HG03066 (cell line): Measurements from ENCODE around the gene ECSCR.

ENCODE experiments used
- ATAC-seq: cut with Tn5 transposase; IDR thresholded peaks from one replicate; pipeline ENCODE4 v1.9.1; 2021; ENCODE audit warnings: low read depth; ENCODE audit not compliant: unreplicated experiment

The ECSCR gene

DNA sequence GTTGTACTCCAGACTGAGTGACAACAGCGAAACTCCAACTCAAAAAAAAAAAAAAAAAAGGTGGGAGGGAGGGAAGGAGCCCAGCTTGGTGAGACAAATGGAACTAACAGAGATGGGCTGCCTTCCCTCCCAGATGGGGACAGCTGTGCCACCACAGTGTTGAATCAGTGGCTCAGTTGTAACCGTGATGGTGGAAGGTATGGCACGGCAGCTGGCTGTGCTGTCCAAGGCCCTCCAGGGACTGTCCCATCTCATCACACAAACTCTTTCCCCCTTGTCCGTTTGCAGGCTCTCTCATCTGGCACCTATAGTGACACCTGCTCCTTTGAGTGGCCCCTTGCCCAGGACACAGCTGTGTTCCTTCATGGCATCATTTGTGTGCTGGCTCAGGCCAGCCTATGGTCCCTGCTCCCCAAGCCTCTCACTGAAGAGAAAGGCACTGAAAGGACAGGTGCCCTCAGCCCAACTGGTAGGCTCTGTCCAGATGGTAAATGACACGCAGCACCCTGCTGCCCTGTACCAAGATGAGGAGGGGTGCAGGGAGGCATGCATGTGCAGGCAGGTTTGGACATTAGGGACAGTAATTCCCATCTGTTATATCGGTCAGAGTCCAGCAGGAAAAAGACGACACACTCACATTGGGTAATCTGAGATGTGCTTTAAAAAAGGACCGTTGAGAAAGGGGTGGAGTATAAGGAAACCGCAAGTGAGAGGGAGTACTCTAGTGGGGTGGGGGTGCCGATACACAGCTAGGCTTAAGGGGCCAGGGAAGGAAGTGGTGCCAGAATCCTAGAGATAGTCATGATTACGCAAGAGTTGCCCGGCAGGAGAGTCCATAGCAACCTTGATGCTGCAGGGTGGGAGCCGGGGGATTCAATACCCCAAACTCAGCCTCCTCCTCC lies 12.6 kb upstream of the ECSCR start:
- no peak for ATAC-seq

- no peak for ATAC-seq
Observed at GRCh38 chr5:139473565-139473964, 11.0 kb upstream of the ECSCR start.

DNA sequence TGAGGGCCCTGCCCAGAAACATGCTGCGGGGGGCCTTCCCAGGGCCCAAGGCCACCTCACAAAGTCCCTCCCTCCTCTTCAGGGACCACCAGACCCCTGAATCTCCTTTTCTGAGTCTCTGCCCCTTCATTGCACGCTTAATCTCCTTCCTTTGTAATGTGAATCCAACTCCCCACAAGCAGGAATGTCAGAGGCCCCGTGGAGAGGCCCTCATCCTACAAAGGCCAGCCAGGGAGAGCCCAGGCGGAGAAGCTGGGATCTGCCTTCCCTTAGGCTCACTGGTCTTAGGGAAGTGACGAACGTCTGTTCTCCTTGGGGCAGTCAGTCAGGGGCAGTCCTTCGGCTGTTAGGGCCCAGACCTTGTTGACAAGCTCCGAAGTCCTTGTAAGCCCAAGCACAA lies 10.6 kb upstream of the ECSCR start:
- ATAC-seq: no peak

DNA sequence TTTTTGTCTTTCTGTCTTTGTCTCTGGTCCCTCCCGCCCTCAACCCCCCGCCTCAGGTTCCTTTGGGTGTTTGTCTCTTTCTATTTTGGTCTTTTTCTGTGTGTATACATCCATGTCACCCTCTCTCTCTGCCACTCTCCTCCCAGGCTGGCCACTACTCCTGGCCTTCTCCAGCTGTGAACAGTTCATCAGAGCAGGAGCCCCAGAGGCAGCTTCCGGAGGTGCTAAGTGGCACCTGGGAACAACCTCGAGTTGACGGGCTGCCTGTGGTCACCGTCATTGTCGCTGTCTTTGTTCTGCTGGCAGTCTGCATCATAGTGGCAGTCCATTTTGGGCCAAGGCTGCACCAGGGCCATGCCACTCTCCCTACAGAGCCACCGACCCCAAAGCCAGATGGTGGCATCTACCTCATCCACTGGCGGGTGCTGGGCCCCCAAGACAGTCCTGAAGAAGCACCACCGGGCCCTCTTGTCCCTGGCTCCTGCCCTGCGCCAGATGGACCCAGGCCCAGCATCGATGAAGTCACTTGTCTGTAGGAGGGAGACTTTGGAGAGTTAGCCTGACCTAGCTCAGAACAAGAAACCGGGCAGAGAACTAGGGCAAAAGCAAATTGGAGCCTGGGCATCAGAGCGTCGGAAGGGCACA lies 10.0 kb upstream of the ECSCR start:
- ATAC-seq: no peak

GRCh38 chr5:139470821-139471300 lies 8.3 kb upstream of the ECSCR start, which contains the start of gene SMIM33:
Gene SMIM33 (plus strand): TSS chr5:139471004. CDS start chr5:139471122, 118 bp downstream.
- no peak for ATAC-seq

DNA sequence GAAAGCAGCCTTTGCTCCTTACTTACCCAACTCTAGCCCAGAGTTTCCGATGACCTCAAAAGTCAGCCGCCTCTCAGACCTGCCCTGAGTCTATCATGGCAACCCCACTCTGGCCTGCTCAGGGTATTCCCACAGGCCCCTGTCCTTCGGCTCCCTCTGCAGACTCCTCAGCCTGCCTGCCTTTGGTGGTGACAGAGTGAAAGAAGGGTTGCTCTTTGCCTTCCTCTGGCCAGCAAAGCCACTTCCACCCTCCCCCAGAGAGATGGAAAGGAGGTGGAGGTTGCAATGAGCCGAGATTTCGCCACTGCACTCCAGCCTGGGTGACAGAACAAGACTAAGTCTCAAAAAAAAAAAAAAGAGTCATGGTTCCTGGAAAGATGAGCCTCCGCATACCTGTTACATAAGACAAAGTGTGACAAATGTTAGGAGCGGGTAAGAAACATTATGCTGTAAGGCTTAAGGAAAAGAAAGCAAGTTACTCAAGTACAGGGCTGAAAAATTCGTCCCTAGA lies 5.9 kb upstream of the ECSCR start:
- no peak for ATAC-seq

DNA sequence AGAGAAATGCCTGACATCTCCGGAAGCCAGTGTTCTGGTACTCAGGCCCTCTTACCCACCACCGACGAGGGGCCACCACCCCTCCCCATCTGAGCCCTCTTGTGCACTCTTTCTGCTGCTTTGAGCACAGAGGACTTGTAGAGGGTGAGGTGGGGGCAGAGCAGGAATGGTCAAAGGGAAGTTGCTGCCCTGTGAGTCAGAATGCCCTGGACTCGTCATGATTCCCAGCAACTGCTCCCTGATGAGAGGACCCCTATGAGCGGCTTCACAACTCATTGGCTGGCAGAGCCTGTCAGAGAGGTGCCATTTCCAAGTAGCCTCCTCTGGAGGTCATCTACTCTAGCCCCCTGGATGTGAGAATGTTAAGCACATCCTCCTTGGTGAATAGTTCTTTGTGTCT lies 845 bp downstream of the ECSCR start:
- no peak for ATAC-seq

DNA sequence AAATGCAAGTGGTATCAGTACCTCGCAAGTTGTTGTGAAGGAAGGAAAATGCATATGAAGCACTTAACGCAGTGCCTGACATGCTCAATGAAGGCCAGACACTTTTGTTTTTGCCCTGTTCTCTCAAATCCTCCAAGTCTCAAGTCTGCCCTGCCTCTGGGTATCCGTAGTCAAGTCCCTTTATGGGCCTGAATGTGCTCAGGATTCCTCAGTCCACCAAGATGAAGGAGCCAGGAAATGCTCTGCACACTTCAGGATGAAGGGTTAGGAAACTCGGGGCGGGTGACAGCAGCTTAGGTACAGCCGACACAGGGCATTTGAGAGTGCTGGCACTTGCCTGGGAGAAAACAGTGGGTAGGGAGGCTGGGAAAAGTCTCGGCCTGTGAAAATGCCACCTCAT lies 1.4 kb downstream of the ECSCR start:
- no peak for ATAC-seq

DNA sequence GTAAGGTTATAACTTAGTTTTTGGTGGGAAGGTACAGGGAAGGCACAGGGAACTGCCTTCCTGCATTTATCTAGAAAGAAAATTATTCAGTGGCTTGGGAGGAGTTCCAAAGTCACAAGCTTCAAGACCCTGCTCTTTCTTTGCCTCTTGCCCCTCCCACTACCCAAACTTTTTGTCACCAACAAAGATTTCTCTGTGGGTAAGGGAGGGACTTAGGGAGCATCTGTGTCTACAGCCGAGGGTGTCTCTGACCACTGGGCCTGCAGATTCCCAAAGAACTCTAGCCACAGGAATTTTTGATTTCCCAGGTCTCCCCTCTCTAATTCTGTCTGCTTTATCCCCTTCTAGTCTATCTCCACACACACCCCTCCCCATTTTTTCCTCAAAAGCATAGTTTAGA lies 2.1 kb downstream of the ECSCR start:
- ATAC-seq: no peak

DNA sequence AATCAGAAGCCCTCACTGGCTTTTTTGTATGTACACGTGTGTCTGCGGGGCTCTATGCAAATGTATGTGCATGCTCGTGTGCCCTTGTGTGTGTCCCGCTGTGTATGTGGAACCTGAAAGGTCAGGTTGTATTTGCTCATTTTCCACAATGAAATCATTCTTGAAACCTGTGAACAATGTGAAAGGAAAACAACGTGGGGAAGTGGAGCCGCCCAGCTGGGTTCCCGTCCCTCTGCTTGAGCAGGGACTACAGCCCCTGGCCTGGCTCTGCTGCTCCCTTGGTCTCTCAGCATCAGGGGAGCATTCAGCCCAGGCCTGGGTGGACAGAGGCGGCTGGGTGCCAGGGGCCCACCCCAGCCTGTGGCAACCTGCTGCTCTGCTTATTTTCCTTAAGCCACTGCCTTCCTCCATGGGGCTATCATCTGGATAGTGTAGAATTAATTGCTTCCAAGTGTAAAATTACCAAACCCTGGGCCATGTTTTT lies 3.0 kb downstream of the ECSCR start:
- ATAC-seq: no peak

DNA sequence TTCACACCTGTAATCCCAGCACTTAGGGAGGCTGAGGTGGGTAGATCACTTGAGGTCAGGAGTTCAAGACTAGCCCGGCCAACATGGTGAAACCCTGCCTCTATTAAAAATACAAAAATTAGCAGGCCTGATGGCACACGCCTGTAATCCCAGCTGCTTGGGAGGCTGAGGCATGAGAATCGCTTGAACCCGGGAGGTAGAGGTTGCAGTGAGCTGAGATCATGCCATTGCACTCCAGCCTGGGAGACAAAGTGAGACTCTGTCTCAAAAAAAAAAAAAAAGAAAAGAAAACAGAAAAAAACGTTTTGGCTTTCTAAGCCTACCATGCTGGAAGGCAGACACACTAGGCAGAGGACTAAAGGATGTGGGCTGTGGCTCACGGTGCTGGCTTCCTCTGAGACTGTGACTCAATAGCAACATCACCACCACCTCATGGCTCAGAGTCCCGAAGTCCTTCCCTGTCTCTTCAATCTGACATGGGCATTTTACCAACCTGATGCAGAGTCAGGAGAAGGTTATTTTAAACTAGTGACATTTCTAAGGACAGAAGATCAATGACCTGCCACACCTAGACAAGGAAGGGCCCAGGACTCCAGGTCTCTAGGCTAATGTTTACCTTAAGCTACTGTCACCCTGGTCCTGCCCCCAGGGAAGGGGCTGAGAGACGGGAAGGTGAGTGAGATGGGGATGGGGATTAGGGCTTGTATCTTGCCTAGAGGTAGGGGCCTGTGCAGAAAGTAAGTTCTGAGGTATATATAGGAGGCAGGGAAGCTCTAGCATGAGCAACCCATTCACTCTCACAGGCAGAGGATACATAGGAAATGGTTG lies 3.7 kb downstream of the ECSCR start:
- ATAC-seq: peak; percentile 47

DNA sequence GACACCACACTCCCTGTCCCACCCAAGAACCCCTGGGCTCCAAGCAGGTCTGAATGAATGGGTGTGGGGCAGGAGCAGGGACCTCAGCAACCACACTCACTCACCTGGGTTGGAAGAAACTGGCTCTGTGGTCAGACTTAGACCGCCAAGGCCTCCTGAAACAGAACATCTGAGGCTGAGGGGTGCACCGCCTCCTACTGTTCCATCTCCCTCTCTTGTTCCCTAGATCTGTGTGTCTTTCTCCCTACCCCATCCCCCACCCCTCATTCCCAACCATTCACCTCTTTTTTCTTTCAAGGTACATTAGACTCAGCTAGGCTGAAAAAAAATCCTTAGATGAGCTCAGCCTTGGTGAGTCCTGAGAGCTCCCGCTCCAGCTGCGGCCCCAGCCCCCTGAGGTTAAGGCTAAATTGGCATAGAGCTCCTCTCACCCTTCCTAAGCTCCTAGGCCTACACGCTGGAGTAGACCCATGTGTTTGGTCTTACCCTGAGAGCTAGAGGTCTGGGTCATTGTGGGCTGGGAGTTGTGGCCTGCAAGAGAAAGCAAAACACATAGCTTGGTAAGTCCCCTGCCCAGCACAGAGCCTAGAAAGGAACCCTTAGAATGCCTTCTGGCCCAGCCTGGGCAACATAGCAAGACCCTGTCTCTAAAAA lies 4.8 kb downstream of the ECSCR start:
- peak; percentile 37 for ATAC-seq

- no peak for ATAC-seq
Observed at GRCh38 chr5:139457241-139457640, 5.3 kb downstream of the ECSCR start.

- no peak for ATAC-seq
Observed at GRCh38 chr5:139456776-139457175, 5.8 kb downstream of the ECSCR start.

- no peak for ATAC-seq
Observed at GRCh38 chr5:139454568-139455290, 7.8 kb downstream of the ECSCR start.

GRCh38 chr5:139453683-139454567 lies 8.6 kb downstream of the ECSCR start:
- ATAC-seq: no peak

DNA sequence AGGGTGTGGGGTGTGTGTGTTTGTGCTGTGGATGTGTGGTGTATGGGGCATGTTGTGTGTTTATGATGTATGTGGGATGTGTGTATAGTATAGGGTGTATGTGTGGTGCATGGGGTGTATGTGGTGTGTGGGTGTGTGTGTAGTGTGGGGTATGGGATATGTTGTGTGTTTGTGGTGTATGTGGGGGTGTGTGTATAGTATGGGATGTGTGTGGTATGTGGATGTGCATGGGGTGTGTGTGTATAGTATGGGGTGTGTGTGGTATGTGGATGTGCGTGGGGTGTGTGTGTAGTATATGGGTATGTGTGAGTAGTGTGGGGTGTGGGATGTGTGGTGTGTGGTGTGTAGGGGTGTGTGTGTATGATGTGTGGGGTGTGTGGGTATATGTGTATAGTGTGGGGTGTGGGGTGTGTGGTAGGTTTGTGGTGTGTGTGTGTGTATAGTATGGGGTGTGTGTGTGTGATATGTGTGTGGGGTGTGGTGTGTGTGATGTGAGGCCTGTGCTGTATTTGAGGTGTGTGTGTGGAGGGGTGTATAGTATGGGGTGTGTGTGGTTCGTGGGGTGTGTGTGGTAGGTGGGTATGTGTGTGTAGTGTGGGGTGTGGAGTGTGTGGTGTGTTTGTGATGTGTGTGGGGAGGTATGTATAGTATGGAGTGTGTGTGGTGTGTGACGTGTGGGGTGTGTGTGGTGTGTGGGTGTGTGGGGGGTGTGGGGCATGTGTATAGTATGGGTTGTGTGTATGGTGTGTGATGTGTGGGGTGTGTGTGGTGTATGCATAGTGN lies 10.5 kb downstream of the ECSCR start:
- ATAC-seq: no peak

GRCh38 chr5:139451176-139451575 lies 11.4 kb downstream of the ECSCR start:
- ATAC-seq: no peak
